ENCODE results near the gene CLN6. TPM values are rescaled to one million over a fixed set of nuclear protein-coding genes. Genes with fewer than 3 reads are reported as not detected.

Gene CLN6
- total RNA-seq = 7.5 and 12.1 TPM in 2 replicates

GRCh38 chr15:68229386-68230156 lies at the start of gene CLN6:
CLN6 (minus strand) TSS chr15:68229728; CDS start chr15:68229584, 144 bp downstream.

GRCh38 chr15:68277603-68278344 lies 48.2 kb upstream of the CLN6 start, which contains the start of gene FEM1B:
FEM1B (plus strand) TSS chr15:68277745; CDS start chr15:68278418, 673 bp downstream.

GRCh38 chr15:68204776-68205557 lies 24.6 kb downstream of the CLN6 start, which contains the start of gene CALML4:
CALML4 (minus strand) TSS chr15:68205332; CDS start chr15:68205247, 85 bp downstream.

Other genes with a start within 250 kb of the CLN6 start
- gene PIAS1, start 175.4 kb downstream of the CLN6 start, total RNA-seq = 13.5 and 15.1 TPM in 2 replicates
- 1.6 and 2.3 TPM in 2 replicates for gene CALML4, start 24.4 kb downstream of the CLN6 start, total RNA-seq
- 52.8 and 57.0 TPM in 2 replicates for gene FEM1B, start 48.0 kb upstream of the CLN6 start, total RNA-seq
- 190 and 241 TPM in 2 replicates for gene ITGA11, start 202.4 kb upstream of the CLN6 start, total RNA-seq

Data from smooth muscle cell of the pulmonary artery (primary cell).